Endothelial cell (in vitro differentiated cells): Measurements from ENCODE around the gene ARHGEF19. TPM values are rescaled to one million over a fixed set of nuclear protein-coding genes. Genes with fewer than 3 reads are reported as not detected.
"Not testable (repeated sequence)": the region's sequence is repeated elsewhere in the genome, so short reads cannot be mapped to it uniquely, and the experiment has no call there.

Source experiments
- DNase-seq: peaks from one replicate; pipeline ENCODE4 v3.0.0; 2021; ENCODE audit warnings: low spot score
- H3K27ac Mint-ChIP-seq: one replicate; pipeline ENCODE4 v1.8.0; 2021; ENCODE audit warnings: mixed read lengths, inconsistent platforms; ENCODE audit not compliant: unreplicated experiment
- H3K27me3 Mint-ChIP-seq: one replicate; pipeline ENCODE4 v1.8.0; 2021; ENCODE audit warnings: mild to moderate bottlenecking, moderate library complexity, mixed read lengths, inconsistent platforms; ENCODE audit not compliant: unreplicated experiment
- H3K36me3 Mint-ChIP-seq: one replicate; pipeline ENCODE4 v1.8.0; 2021; ENCODE audit warnings: mild to moderate bottlenecking, low read depth, mixed read lengths, inconsistent platforms; ENCODE audit not compliant: unreplicated experiment
- H3K4me1 Mint-ChIP-seq: one replicate; pipeline ENCODE4 v1.8.0; 2021; ENCODE audit warnings: mild to moderate bottlenecking, mixed read lengths, inconsistent platforms; ENCODE audit not compliant: unreplicated experiment
- H3K4me3 Mint-ChIP-seq: one replicate; pipeline ENCODE4 v1.8.0; 2021; ENCODE audit warnings: mild to moderate bottlenecking, mixed read lengths, inconsistent platforms; ENCODE audit not compliant: unreplicated experiment
- H3K9me3 Mint-ChIP-seq: one replicate; pipeline ENCODE4 v1.8.0; 2021; ENCODE audit warnings: mixed read lengths, inconsistent platforms; ENCODE audit not compliant: unreplicated experiment
- CTCF ChIP-seq: fragments of 200-600 bp; sonication (generic); IDR thresholded peaks from one replicate; pipeline ENCODE4 v1.5.0; 2021; ENCODE audit warnings: antibody characterized with exemption; ENCODE audit not compliant: unreplicated experiment
- total RNA-seq: library from RNA; stranded (reverse); fragmentation: NEBNext Ultra II Directional; extraction: Animal tissue kit (Norgen Biotek cat#: 25700); gene quantifications from one replicate; pipeline ENCODE4 v1.2.1, GENCODE V29; 2021; ENCODE audit not compliant: unreplicated experiment

ARHGEF19 gene
- total RNA-seq, 1 donor from 2014 or later = 14.0 TPM

GRCh38 chr1:16165548-16165947, 46.9 kb downstream of the ARHGEF19 start:
- Mint-ChIP-seq H3K27me3 (peaks cover 15% of the 10 kb centered on the region), H3K27ac (no peak overlapping the region), H3K9me3 (no peaks in the 10 kb centered on the region), H3K36me3 (no peaks in the 10 kb centered on the region), H3K4me1 (peaks cover 40% of the 10 kb centered on the region), H3K4me3 (peak overlapping the region; percentile 31)
- TF ChIP-seq CTCF = no peak
- DNase-seq = no peak

GRCh38 chr1:16165073-16165364, 47.4 kb downstream of the ARHGEF19 start:
- no peaks in the 10 kb centered on the region for H3K36me3 Mint-ChIP-seq
- peak overlapping the region; percentile 57 for H3K27ac Mint-ChIP-seq
- no peak for DNase-seq
- no peak for TF ChIP-seq CTCF
- H3K4me3 Mint-ChIP-seq = no peak overlapping the region
- peaks cover 16% of the 10 kb centered on the region for H3K27me3 Mint-ChIP-seq
- H3K4me1 Mint-ChIP-seq = peaks cover 40% of the 10 kb centered on the region
- H3K9me3 Mint-ChIP-seq = no peaks in the 10 kb centered on the region

- Mint-ChIP-seq H3K9me3 (no peaks in the 10 kb centered on the region), H3K4me3 (no peak overlapping the region), H3K27ac (peak overlapping the region; percentile 57), H3K27me3 (peaks cover 16% of the 10 kb centered on the region), H3K36me3 (no peaks in the 10 kb centered on the region), H3K4me1 (peaks cover 40% of the 10 kb centered on the region)
- DNase-seq = no peak
- TF ChIP-seq CTCF = no peak
Measured at GRCh38 chr1:16164213-16165072, 48.0 kb downstream of the ARHGEF19 start.

GRCh38 chr1:16163608-16164212, 48.7 kb downstream of the ARHGEF19 start:
- not testable (repeated sequence) for H3K9me3 Mint-ChIP-seq, H3K36me3 Mint-ChIP-seq, H3K4me3 Mint-ChIP-seq, DNase-seq
- H3K4me1 Mint-ChIP-seq = peaks cover 40% of the 10 kb centered on the region
- peaks cover 16% of the 10 kb centered on the region for H3K27me3 Mint-ChIP-seq
- H3K27ac Mint-ChIP-seq = peak overlapping the region; percentile 48

- Mint-ChIP-seq H3K9me3 (no peaks in the 10 kb centered on the region), H3K36me3 (no peaks in the 10 kb centered on the region), H3K4me1 (peaks cover 50% of the 10 kb centered on the region), H3K27ac (peak overlapping the region; percentile 89), H3K4me3 (peak overlapping the region; percentile 80), H3K27me3 (peaks cover 21% of the 10 kb centered on the region)
- no peak for TF ChIP-seq CTCF
- DNase-seq = no peak
Measured at GRCh38 chr1:16162163-16162822, 50.2 kb downstream of the ARHGEF19 start.
